ENCODE data around the gene SLF1. TPM values are rescaled to one million over a fixed set of nuclear protein-coding genes. Genes with fewer than 3 reads are reported as not detected.

SLF1 gene
- total RNA-seq, 1 donor from 2014 or later, result 9.0 TPM

GRCh38 chr5:94649874-94650273, 31.4 kb downstream of the SLF1 start:
- DNase-seq (no peak), ATAC-seq (ENCODE audit: poor library complexity) (no peak)
- intact Hi-C loops (cut with DNase I), result no loop called here

GRCh38 chr5:94658272-94658671, 39.8 kb downstream of the SLF1 start:
- ATAC-seq (ENCODE audit: poor library complexity) (no peak), DNase-seq (no peak)
- intact Hi-C loops (cut with DNase I), result no loop called here

DNA sequence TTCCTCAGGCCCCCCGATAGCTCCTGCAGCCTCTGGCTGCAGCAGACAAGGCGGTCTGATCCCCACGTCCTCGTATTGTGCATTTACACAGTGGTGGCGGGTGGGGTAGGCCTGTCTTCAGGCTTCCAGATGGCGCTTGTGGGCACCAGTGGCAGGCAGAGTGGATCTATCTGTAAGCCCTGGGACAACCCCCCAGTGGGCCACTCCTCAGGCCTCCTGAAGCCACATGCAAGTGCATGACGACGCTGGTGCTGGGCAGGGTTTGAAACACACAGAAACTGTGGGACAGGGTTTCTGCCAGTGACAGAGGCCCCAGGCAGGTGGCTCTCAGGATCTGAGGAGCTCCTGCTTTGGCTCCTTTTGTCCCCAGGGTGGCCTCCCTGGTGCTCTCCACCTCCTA, 42.0 kb downstream of the SLF1 start:
- no peak for DNase-seq
- intact Hi-C loops (cut with DNase I), result no loop called here
- no peak for ATAC-seq (ENCODE audit: poor library complexity)

GRCh38 chr5:94661086-94661485, 42.6 kb downstream of the SLF1 start:
- intact Hi-C loops (cut with DNase I), result no loop called here
- no peak for ATAC-seq (ENCODE audit: poor library complexity)
- DNase-seq, result no peak

- intact Hi-C loops (cut with DNase I), result no loop called here
- ATAC-seq (ENCODE audit: poor library complexity), result no peak
- DNase-seq, result no peak
Observed at GRCh38 chr5:94667937-94668336, 49.5 kb downstream of the SLF1 start.

GRCh38 chr5:94670726-94671125, 52.3 kb downstream of the SLF1 start:
- intact Hi-C loops (cut with DNase I), result no loop called here
- DNase-seq (no peak), ATAC-seq (ENCODE audit: poor library complexity) (no peak)

- ATAC-seq (ENCODE audit: poor library complexity), result no peak
- DNase-seq, result no peak
- intact Hi-C loops (cut with DNase I), result no loop called here
Observed at GRCh38 chr5:94672746-94673145, 54.3 kb downstream of the SLF1 start.

DNA sequence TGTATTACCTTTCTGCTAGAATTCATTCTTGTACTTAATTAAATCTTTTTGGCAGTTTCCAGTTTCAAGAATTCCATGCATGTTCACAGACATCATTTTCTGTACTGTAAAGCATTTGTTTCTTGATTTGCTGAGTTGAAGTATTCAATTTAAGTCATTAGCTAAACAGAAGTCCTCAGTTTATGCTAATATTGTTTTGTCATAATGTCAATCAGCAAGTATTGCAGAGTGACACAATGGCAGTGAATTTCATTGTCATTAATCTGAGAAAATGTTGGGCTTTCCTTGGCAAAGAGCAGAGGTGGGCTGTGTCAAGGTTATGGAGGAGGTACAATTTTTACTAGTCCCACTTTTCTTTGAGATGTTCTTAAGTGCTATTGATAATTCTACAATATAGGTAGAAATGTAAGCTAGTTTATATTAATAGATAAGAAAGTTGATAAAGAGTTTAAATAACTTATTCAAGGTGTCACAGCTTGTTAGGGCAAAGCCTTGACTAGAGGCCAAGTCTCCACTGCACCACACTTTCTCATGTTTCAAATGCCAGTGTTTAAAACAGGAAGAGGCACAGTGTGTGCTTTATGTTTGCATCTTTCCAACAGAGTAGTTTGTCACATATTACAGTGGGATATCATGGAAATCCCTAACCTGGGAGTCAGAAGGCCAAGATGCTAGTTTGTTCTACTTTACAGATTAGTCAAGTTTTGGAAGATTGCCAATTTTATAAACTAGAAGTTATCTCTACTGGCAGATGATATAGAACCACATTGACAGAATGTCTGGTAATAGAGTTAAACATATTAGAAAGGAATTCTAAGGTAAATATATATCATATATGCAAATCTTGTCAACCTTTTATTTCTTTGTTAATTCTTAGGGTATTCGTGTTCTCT, 56.3 kb downstream of the SLF1 start:
- DNase-seq, result no peak
- intact Hi-C loops (cut with DNase I), result no loop called here
- ATAC-seq (ENCODE audit: poor library complexity), result peak; percentile 72

DNA sequence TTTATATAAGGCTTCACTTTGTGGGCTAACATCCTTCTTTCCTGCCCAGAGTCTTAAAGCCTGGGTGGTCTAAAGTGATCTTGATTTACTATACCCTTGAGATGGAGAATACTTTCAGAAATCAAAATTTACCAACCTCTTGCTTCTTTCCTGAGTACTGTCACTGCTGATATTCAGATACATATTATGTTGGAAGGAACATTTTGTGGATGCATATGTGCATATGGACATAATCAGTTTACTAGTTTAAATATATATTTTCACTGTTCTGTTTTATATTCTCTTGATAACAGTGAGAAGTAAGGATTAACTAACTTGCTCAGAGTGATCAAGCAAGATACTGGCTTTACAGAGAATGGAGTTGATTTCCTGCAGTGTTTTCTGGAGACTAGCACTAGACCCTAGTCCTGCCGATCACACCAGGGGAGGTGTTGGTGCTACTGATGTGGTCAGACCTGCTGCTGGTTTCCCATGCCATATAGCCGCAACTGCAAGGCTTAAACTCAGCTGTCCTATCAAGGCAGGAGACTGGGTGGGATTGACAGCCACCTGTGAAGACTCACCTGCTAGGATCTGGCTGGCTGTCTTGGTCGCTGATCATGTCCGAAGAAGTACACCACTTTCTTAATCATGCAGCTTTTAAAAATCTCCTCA, 57.6 kb downstream of the SLF1 start:
- intact Hi-C loops (cut with DNase I), result no loop called here
- DNase-seq (no peak), ATAC-seq (ENCODE audit: poor library complexity) (no peak)

GRCh38 chr5:94682814-94683520, 64.5 kb downstream of the SLF1 start:
- DNase-seq (no peak), ATAC-seq (ENCODE audit: poor library complexity) (no peak)
- intact Hi-C loops (cut with DNase I), result no loop called here

GRCh38 chr5:94689908-94690307, 71.4 kb downstream of the SLF1 start:
- ATAC-seq (ENCODE audit: poor library complexity), result no peak
- intact Hi-C loops (cut with DNase I), result loop anchor here (5.0 kb wide), 1 partner anchor 163 kb away; no protein-coding TSS in a partner anchor
- no peak for DNase-seq

GRCh38 chr5:94690778-94691177, 72.3 kb downstream of the SLF1 start:
- no peak for DNase-seq

DNA sequence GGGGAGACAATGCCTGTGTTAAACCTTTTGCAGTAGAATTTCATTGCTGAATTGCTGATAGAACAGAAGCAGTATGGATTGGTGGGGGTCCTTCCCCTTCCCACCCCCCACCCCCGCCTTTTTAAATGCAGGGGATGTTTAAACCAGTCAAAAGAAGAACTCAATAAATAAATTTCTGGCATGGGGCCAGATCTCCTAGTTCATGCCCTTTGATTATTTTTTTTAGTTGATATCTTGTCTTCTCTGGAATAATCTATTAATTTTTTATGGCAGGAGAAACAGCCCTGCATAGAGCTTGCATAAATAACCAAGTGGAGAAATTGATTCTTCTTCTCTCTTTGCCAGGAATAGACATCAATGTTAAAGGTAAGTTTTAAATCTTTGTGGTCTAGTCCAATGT, 72.8 kb downstream of the SLF1 start:
- no peak for DNase-seq
- intact Hi-C loops (cut with DNase I), result loop anchor here (5.0 kb wide), 1 partner anchor 164 kb away; no protein-coding TSS in a partner anchor
- no peak for ATAC-seq (ENCODE audit: poor library complexity)

More at GRCh38 chr5:94690778-94691177, 72.3 kb downstream of the SLF1 start:
- intact Hi-C loops (cut with DNase I), result loop anchor here (5.0 kb wide), 1 partner anchor 163 kb away; no protein-coding TSS in a partner anchor
- ATAC-seq (ENCODE audit: poor library complexity), result no peak

- ATAC-seq (ENCODE audit: poor library complexity) (peak; percentile 55), DNase-seq (no peak)
- intact Hi-C loops (cut with DNase I), result loop anchor here (5.0 kb wide), 1 partner anchor 165 kb away; no protein-coding TSS in a partner anchor
Observed at GRCh38 chr5:94691949-94692348, 73.5 kb downstream of the SLF1 start.

- ATAC-seq (ENCODE audit: poor library complexity), result no peak
- intact Hi-C loops (cut with DNase I), result loop anchor here (5.0 kb wide), 1 partner anchor 165 kb away; no protein-coding TSS in a partner anchor
- DNase-seq, result no peak
Observed at GRCh38 chr5:94692581-94692980, 74.1 kb downstream of the SLF1 start.

DNA sequence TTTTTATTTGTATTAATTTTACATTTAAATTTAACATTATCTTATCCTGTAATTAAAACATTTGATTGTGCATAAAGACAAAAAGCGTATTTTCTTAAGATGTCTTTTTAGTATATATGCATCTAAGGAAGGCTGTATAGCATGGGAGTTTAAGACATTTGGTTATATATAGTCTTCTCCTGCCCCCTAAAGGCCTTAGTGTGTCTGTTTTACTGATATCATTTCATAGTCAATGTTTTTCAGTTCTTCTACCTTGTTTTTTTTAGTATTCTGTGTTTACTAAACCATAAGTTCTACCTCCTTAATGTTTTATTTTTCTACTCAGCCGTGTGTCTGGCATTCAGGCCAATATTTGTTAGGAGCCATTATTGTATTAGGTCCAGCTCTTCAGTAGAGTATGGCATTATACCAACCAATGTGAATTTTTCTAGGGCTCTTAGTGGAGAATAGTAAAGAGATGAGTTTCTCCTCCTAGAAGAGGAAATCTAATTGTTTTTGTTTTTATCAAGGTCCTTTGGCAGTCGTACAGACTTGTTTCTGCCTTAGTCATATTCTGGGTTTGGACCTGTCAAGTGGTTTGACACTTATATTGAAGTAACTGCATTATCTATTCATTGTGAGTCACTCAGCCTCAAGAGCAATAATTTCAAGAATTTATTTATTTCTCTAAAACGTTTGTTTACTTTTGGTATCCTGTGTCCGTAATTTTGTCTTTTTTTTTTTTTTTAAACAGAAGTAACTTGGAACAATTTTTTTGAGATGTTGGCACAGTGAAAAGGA, 74.8 kb downstream of the SLF1 start:
- ATAC-seq (ENCODE audit: poor library complexity), result peak; percentile 74
- DNase-seq, result no peak
- intact Hi-C loops (cut with DNase I), result loop anchor here (5.0 kb wide), 1 partner anchor 166 kb away; no protein-coding TSS in a partner anchor

DNA sequence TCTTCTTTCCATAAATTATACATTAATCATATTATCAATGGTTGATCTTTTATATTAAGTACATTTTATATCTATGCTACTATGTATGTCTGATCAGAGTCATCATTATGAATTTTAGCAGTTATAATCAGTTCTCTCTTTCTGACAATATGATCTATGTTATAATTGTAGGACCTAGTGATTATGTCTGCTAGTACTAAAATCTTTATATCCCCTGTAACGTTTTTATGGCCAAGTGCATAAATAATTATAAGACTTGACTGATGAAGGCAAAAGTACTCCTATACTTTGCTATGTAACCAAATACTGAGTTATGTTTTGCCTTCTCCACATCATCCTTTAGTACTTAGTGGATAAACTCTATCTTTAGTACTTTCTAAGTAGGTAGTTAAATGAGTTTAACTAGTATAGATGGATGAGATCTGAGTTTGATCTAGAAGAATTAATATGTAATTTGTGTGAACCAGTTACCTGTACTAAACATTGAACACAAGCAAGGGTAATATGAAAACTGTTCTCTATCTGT, 75.4 kb downstream of the SLF1 start:
- ATAC-seq (ENCODE audit: poor library complexity) (no peak), DNase-seq (no peak)
- intact Hi-C loops (cut with DNase I), result loop anchor here (5.0 kb wide), 1 partner anchor 167 kb away; no protein-coding TSS in a partner anchor

DNA sequence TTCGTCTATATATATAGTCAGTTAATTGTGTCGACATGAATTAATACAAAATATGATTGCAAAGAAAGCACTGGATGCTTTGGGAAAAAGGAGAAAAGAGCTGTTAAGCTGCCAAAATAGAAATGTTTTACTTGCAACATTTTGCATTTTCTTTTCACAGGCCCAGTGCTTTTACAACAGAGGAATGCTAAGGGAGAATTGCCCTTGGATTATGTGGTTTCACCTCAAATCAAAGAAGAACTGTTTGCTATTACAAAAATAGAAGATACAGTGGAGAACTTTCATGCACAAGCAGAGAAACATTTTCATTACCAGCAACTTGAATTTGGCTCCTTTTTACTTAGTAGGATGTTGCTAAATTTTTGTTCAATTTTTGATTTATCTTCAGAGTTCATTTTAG, 76.2 kb downstream of the SLF1 start:
- DNase-seq, result no peak
- intact Hi-C loops (cut with DNase I), result loop anchor here (5.0 kb wide), 1 partner anchor 167 kb away; no protein-coding TSS in a partner anchor
- no peak for ATAC-seq (ENCODE audit: poor library complexity)

Data from Right ventricle myocardium superior (tissue), 1 donor.